ENCODE measurements around the gene LRRC36. TPM values are rescaled to one million over a fixed set of nuclear protein-coding genes. Genes with fewer than 3 reads are reported as not detected.

Gene LRRC36
- polyA plus RNA-seq, 1 donor (not counting 4 experiments of a cell fraction or from before 2014, with no cell fraction given), result not detected

DNA sequence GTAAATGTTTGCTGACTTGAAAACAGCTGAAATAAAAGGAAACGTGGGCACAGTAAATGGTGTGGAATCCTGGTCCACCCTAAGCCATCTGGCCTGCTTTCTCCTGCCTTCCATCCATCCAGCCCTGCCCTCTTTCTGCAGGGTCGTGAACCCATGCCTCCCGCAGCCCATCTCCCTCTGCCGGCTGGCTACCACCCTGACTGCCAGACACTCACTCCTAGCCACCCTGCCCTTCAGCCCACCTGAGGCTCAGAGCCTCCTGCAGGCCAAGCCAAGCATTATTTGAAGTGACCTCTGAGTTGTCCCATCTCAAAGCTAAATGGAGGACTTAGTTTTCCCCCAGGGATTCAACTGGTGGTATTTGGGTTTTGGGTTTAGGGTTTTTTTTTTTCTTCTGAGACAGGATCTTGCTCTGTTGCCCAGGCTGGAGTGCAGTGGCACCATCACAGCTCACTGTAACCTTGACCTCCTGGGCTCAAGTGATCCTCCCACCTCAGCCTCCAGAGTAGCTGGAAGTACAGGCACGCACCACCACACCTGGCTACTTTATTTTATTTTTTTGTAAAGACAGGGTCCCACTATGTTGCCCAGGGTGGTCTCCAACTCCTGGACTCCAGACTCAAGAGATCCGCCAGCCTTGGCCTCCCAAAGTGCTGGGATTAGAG lies 81.3 kb downstream of the LRRC36 start:
- Histone ChIP-seq H3K9me3 (ENCODE audit: control insufficient read depth, low read depth, low read length) (no peaks in the 10 kb centered on the region), H3K27ac (ENCODE audit: control insufficient read depth, insufficient read depth, low read length) (peak overlapping the region; percentile 99), H3K4me2 (ENCODE audit: control insufficient read depth, extremely low read depth, insufficient read depth, low read depth, low read length) (no peak overlapping the region), H3K9ac (ENCODE audit: control insufficient read depth, extremely low read depth, insufficient read depth, low read length) (no peak overlapping the region), H2AFZ (ENCODE audit: control insufficient read depth, low read length) (no peak overlapping the region), H4K20me1 (ENCODE audit: control insufficient read depth, extremely low read depth, insufficient read depth, low read length) (no peaks in the 10 kb centered on the region), H3K27me3 (ENCODE audit: control insufficient read depth, extremely low read depth, insufficient read depth, low read length) (no peaks in the 10 kb centered on the region), H3K4me1 (ENCODE audit: control insufficient read depth, extremely low read depth, insufficient read depth, low read length) (peaks cover 53% of the 10 kb centered on the region), H3K9me1 (ENCODE audit: control insufficient read depth, extremely low read depth, insufficient read depth, low read length) (no peaks in the 10 kb centered on the region), H3K4me3 (ENCODE audit: control insufficient read depth in 2 of 3, extremely low read depth in 1 of 3, insufficient read depth in 2 of 3, low read depth in 1 of 3, low read length in 3 of 3) (no peak overlapping the region), H3K36me3 (ENCODE audit: control insufficient read depth in 2 of 2, extremely low read depth in 1 of 2, insufficient read depth in 2 of 2, low read length in 2 of 2) (no peaks in the 10 kb centered on the region), H3K79me2 (ENCODE audit: control insufficient read depth, insufficient read depth, low read length) (peaks cover 2% of the 10 kb centered on the region)
- DNase-seq (ENCODE audit: low read depth, low spot score) (no peak), FAIRE-seq (peak; percentile 23)
- dilution Hi-C loops (cut with MboI; ENCODE audit: extremely low pct_ligation_motif_present, low sequenced_read_pairs), result no loop called here
- TF ChIP-seq EZH2 (IDR thresholded peaks at IDR 0.05; ENCODE audit: low read length), result no peak
- TF ChIP-seq, protein P1, sequence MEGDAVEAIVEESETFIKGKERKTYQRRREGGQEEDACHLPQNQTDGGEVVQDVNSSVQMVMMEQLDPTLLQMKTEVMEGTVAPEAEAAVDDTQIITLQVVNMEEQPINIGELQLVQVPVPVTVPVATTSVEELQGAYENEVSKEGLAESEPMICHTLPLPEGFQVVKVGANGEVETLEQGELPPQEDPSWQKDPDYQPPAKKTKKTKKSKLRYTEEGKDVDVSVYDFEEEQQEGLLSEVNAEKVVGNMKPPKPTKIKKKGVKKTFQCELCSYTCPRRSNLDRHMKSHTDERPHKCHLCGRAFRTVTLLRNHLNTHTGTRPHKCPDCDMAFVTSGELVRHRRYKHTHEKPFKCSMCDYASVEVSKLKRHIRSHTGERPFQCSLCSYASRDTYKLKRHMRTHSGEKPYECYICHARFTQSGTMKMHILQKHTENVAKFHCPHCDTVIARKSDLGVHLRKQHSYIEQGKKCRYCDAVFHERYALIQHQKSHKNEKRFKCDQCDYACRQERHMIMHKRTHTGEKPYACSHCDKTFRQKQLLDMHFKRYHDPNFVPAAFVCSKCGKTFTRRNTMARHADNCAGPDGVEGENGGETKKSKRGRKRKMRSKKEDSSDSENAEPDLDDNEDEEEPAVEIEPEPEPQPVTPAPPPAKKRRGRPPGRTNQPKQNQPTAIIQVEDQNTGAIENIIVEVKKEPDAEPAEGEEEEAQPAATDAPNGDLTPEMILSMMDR (optimal IDR thresholded peaks at IDR 0.05 in 1 of 3, IDR thresholded peaks at IDR 0.05 in 1 of 3, conservative IDR thresholded peaks at IDR 0.05 in 1 of 3; ENCODE audit: extremely low read depth in 1 of 3, insufficient read depth in 2 of 3, low read length in 3 of 3), result peak in 2 of 3 experiments; percentile 4 to 6

DNA sequence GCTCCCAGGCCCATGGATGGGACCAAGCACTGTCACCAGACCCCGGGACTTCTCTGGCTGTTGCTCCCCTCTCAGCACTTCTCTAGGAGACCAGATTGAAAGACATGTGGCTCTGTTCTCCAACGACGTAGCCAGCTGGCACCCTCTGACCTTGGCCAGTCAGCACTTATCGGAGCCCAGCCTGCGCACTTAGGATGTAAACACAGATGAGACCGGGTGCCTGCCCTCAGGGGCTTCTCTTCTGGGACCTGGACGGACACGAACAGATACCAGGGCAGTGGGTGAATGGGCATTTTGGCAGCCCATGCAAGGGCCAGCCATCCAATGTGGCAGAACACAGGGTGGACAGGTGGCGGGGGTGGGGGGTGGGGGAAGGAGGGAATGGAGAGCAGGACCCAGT lies 83.0 kb downstream of the LRRC36 start:
- DNase-seq (ENCODE audit: low read depth, low spot score) (no peak), FAIRE-seq (no peak)
- Histone ChIP-seq H3K4me3 (ENCODE audit: control insufficient read depth in 2 of 3, extremely low read depth in 1 of 3, insufficient read depth in 2 of 3, low read depth in 1 of 3, low read length in 3 of 3) (no peak overlapping the region), H3K79me2 (ENCODE audit: control insufficient read depth, insufficient read depth, low read length) (peaks cover 2% of the 10 kb centered on the region), H4K20me1 (ENCODE audit: control insufficient read depth, extremely low read depth, insufficient read depth, low read length) (no peaks in the 10 kb centered on the region), H2AFZ (ENCODE audit: control insufficient read depth, low read length) (peak overlapping the region; percentile 60), H3K4me2 (ENCODE audit: control insufficient read depth, extremely low read depth, insufficient read depth, low read depth, low read length) (peak overlapping the region; percentile 66), H3K36me3 (ENCODE audit: control insufficient read depth in 2 of 2, extremely low read depth in 1 of 2, insufficient read depth in 2 of 2, low read length in 2 of 2) (no peaks in the 10 kb centered on the region), H3K4me1 (ENCODE audit: control insufficient read depth, extremely low read depth, insufficient read depth, low read length) (peaks cover 38% of the 10 kb centered on the region), H3K9me3 (ENCODE audit: control insufficient read depth, low read depth, low read length) (no peaks in the 10 kb centered on the region), H3K9ac (ENCODE audit: control insufficient read depth, extremely low read depth, insufficient read depth, low read length) (no peak overlapping the region), H3K27me3 (ENCODE audit: control insufficient read depth, extremely low read depth, insufficient read depth, low read length) (no peaks in the 10 kb centered on the region), H3K9me1 (ENCODE audit: control insufficient read depth, extremely low read depth, insufficient read depth, low read length) (no peaks in the 10 kb centered on the region), H3K27ac (ENCODE audit: control insufficient read depth, insufficient read depth, low read length) (peak overlapping the region; percentile 39)
- TF ChIP-seq, protein P1 (optimal IDR thresholded peaks at IDR 0.05 in 1 of 3, IDR thresholded peaks at IDR 0.05 in 1 of 3, conservative IDR thresholded peaks at IDR 0.05 in 1 of 3; ENCODE audit: extremely low read depth in 1 of 3, insufficient read depth in 2 of 3, low read length in 3 of 3), result no peak
- dilution Hi-C loops (cut with MboI; ENCODE audit: extremely low pct_ligation_motif_present, low sequenced_read_pairs), result no loop called here

Measured in keratinocyte (primary cell).